ENCODE data around the gene ANGEL2.
"Not testable (repeated sequence)": the region's sequence is repeated elsewhere in the genome, so short reads cannot be mapped to it uniquely, and the experiment has no call there.

The ANGEL2 gene

DNA sequence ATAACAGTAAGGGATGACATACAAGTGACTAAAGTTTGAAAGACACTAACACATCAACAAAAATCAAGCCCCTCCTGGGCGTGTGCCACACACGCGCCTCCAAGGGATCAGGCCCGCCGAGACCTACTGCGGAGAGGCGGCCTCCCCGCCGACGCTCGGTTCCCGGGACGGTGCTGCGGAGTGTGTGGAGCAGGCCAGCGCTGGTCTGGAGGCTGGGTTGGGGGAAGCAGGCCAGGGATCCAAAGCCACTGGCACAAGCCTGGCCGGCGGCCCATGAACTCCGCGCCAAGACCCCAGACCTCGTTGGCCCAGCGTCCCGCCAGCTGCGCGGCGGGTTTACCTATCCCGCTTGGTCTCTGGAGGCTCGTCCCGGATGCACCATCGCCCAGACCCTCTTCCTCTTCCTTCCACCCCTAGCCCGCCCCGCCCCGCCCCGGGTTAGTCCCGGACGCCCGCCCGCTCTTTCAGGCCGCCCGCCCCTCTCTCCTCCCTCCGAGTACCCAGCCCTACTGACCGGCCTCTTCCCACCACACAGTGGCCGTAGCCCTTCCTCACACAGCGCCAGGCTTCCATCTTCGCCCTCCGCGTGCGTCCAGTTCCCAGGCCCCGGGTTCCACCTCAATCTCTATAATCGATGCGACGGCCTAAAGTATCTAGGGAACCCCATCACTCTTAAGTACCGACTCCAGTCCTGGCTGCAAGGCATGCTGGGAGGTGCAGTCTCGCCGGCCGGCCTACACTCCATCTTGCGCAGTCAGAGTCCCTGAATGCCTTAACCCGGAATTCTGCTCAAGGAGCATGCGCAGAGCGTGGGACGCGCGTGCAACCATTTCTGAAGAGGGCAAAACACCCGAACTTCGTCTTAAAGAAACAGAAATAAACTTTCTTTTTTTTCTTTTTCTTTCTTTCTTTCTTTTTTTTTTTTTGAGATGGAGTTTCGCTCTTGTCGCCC lies at the start of gene ANGEL2:
TSS of gene ANGEL2 (minus strand) at position 769 of the 952 bp plus-strand sequence. CDS start at position 573, 196 bp downstream.
- peak; percentile 99 for DNase-seq

GRCh38 chr1:213061263-213061662 lies 45.6 kb upstream of the ANGEL2 start:
- no peak for DNase-seq

GRCh38 chr1:213060836-213061235 lies 45.2 kb upstream of the ANGEL2 start:
- DNase-seq, result no peak

GRCh38 chr1:213057264-213058059 lies 41.8 kb upstream of the ANGEL2 start:
- no peak for DNase-seq

- DNase-seq, result no peak
These were observed 40.1 kb upstream of the ANGEL2 start for GRCh38 chr1:213055767-213056166.

GRCh38 chr1:213054733-213055591 lies 39.3 kb upstream of the ANGEL2 start:
- no peak for DNase-seq

GRCh38 chr1:213054142-213054541 lies 38.5 kb upstream of the ANGEL2 start:
- DNase-seq, result no peak

GRCh38 chr1:213053455-213053854 lies 37.8 kb upstream of the ANGEL2 start:
- no peak for DNase-seq

DNA sequence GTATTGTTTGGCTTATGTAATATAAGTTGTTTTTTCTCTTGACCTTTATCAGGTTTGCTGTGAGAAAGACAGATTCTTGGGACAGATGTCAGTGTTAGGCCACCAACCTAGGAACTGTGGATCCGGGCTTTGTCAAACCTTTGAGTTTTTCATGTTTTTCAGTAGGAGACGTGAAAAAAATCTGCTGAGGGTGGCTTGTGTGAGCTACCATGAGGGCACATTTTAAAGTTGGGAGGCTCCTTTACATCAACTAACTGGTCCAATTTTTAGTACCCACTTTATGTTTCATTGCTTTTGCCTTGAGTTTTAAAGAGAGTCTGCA lies 36.2 kb upstream of the ANGEL2 start:
- DNase-seq, result no peak

DNA sequence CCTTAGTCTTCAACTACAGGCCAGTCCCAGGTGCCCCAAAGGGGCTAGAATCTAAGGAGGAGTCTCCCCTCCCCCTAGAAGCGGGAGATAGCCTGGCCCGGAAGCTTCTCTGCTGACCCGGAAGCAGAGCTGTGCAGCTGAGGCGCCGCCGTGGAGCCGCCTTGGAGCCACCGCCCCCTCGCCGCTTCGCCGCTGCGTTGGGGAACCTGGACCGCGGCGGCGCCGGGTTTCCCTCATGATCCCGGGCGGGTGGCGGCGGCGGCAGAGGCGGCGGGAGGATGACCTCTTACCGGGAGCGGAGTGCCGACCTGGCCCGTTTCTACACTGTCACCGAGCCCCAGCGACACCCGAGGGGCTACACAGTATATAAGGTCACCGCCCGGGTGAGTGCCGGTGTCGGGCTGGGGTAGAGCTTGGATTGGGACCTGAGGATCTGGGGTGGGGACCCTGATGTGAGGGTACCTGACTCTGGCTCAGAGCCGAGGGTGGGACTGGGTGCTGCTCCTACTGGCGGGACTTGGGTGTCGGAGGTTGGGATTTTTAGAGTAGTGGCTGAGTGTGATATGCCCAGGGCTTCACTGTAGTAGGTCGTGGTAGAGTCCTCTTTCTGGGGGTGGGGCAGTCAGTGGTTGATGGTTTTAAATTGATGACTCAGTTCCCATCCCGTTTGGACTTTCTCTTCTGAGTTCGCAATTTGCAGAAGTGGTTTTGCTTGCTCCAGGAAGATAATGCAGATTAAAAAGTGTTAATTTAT lies 35.6 kb upstream of the ANGEL2 start, which contains the start of gene RPS6KC1:
TSS of gene RPS6KC1 (plus strand) at position 115 of the 754 bp plus-strand sequence. CDS start at position 279, 164 bp downstream.
- DNase-seq, result peak; percentile 87

- DNase-seq, result no peak
These were observed 35.1 kb upstream of the ANGEL2 start for GRCh38 chr1:213050745-213051126.

- no peak for DNase-seq
These were observed 33.6 kb upstream of the ANGEL2 start for GRCh38 chr1:213049232-213049631.

GRCh38 chr1:213045321-213046226 lies 29.9 kb upstream of the ANGEL2 start:
- not testable (repeated sequence) for DNase-seq

DNA sequence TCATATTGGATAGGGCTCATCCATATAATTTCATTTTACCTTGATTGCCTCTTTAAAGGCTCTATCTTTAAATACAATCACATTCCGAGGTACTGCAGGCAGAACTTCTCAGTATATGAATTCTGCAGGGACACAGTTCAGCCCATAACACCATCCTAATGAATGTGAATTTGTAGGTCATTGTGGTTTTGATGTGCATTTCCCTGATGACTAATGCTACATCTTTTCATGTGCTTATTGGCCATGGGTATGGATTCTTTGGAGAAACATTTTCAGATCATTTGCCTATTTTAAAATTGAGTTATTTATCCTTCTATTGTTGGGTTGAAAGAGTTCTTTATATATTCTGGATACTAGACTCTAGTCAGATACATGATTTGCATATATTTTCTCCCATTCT lies 25.8 kb upstream of the ANGEL2 start:
- DNase-seq, result no peak

- no peak for DNase-seq
These were observed 19.9 kb upstream of the ANGEL2 start for GRCh38 chr1:213035573-213035972.

DNA sequence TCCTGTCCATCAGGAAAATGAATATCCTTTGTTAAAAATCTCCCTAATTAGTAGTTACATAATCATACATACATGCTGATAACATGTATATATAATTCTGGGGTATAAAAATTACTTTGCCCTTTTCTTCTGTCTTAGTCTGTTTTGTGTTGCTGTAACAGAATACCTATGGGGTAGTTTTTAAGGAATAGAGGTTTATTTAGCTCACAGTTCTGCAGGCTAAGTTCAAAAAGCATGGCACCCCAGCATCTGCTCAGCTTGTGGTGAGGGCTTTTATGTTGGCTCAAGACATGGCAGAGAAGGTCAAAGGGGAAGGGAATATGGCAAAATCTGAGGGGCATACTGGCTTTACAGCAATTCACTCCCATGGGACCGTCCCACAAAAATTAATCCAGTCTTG lies 19.0 kb upstream of the ANGEL2 start:
- no peak for DNase-seq

DNA sequence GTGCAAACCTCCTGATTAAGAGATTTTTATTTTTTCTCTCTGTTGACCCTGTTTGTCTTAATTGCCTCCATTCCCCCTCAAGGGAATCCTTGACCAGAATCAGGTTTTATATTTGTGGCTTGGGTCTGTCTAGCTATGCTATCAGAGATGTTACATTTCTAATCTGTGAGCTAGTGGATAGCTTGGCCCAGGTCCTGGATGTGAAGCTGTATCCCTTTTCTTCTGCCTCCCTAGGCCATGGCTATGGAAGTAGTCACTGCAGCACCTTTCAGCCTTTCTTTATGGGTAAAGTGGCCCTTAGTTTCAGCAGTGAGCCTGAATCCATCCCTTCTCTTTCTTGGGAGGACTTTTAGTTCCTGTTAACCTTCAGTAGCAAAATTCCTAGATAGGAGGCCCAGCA lies 17.0 kb upstream of the ANGEL2 start:
- no peak for DNase-seq

- not testable (repeated sequence) for DNase-seq
These were observed 11.4 kb upstream of the ANGEL2 start for GRCh38 chr1:213027024-213027423.

- no peak for DNase-seq
These were observed 4.3 kb upstream of the ANGEL2 start for GRCh38 chr1:213020016-213020415.

- DNase-seq, result no peak
These were observed 3.8 kb upstream of the ANGEL2 start for GRCh38 chr1:213019450-213019849.

Measured in NCI-H1436 (cell line).